HCT116 (cell line): ENCODE results near the gene LGALS9.

Experiments
- CEBPB ChIP-seq: IDR thresholded peaks from 2 replicates; pipeline ENCODE4 v1.6.1; 2012; ENCODE audit warnings: low read depth
- TF ChIP-seq, protein P1 (sequence below): IDR thresholded peaks from 2 replicates; pipeline ENCODE4 v1.6.1; 2011; ENCODE audit warnings: mild to moderate bottlenecking, low read length, moderate library complexity; ENCODE audit not compliant: insufficient replicate concordance; ENCODE audit errors: extremely low read depth
- TF ChIP-seq, protein P2 (sequence below), 3 experiments: fragments of 200-600 bp in 1 of 3; sonication (generic) in 1 of 3; IDR thresholded peaks in 2 of 3; conservative IDR thresholded peaks in 1 of 3; 2 replicates each; pipeline ENCODE4 v1.5.1; 2012 to 2017; ENCODE audit warnings: low read depth in 2 of 3, low read length in 2 of 3, antibody characterized with exemption in 1 of 3, borderline replicate concordance in 1 of 3, control low read depth in 1 of 3, mild to moderate bottlenecking in 1 of 3, mixed read lengths in 1 of 3, mixed run types in 1 of 3, moderate library complexity in 1 of 3; ENCODE audit not compliant: insufficient read depth in 1 of 3

DNA sequence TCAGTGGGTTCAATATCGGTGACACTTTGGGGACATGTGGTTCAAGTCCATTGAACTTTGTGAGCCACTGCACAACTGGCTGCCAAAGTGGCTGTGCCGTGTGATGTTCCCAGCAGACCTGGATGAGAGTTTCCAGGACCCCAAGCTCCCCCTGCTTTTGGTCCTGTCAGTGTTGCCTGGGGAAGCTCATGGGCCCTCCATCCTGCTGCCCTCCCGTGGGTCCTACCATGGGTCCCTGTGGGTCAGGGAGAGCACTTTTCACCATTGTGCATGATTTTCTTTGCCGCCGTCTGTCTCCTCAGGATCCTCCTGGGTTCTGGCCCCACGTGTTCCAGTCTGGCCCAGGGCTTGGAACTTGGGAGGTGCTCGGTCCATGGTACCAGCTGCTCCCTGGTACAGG, 38.1 kb downstream of the LGALS9 start:
- TF ChIP-seq, protein P1, sequence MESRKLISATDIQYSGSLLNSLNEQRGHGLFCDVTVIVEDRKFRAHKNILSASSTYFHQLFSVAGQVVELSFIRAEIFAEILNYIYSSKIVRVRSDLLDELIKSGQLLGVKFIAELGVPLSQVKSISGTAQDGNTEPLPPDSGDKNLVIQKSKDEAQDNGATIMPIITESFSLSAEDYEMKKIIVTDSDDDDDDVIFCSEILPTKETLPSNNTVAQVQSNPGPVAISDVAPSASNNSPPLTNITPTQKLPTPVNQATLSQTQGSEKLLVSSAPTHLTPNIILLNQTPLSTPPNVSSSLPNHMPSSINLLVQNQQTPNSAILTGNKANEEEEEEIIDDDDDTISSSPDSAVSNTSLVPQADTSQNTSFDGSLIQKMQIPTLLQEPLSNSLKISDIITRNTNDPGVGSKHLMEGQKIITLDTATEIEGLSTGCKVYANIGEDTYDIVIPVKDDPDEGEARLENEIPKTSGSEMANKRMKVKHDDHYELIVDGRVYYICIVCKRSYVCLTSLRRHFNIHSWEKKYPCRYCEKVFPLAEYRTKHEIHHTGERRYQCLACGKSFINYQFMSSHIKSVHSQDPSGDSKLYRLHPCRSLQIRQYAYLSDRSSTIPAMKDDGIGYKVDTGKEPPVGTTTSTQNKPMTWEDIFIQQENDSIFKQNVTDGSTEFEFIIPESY, result no peak
- TF ChIP-seq CEBPB, result no peak
- TF ChIP-seq, protein P2, sequence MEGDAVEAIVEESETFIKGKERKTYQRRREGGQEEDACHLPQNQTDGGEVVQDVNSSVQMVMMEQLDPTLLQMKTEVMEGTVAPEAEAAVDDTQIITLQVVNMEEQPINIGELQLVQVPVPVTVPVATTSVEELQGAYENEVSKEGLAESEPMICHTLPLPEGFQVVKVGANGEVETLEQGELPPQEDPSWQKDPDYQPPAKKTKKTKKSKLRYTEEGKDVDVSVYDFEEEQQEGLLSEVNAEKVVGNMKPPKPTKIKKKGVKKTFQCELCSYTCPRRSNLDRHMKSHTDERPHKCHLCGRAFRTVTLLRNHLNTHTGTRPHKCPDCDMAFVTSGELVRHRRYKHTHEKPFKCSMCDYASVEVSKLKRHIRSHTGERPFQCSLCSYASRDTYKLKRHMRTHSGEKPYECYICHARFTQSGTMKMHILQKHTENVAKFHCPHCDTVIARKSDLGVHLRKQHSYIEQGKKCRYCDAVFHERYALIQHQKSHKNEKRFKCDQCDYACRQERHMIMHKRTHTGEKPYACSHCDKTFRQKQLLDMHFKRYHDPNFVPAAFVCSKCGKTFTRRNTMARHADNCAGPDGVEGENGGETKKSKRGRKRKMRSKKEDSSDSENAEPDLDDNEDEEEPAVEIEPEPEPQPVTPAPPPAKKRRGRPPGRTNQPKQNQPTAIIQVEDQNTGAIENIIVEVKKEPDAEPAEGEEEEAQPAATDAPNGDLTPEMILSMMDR (IDR thresholded peaks at IDR 0.05 in 2 of 3, conservative IDR thresholded peaks at IDR 0.05 in 1 of 3; ENCODE audit: borderline replicate concordance in 1 of 3, insufficient read depth in 1 of 3, low read depth in 2 of 3, low read length in 2 of 3), result no peak
